Activated naive CD8-positive, alpha-beta T cell treated with anti-CD3 and anti-CD28 coated beads, Interleukin-2, amount 10 ng/mL, durations not matched to agents 7 days and 5 days (primary cell): Measurements from ENCODE around the gene VWF. TPM values are rescaled to one million over a fixed set of nuclear protein-coding genes. Genes with fewer than 3 reads are reported as not detected.
A peak's percentile ranks its signal among the peaks of the same experiment; 100 is the strongest.

Experiments used
- ATAC-seq: fragments of 150-1000 bp; cut with Tn5 transposase; one replicate; pipeline ENCODE4 v1.10.0; 2021; ENCODE audit warnings: low read depth, moderate library complexity
- POLR2A ChIA-PET: fragments of 350-600 bp; sonication (Branson Sonifier 250); formaldehyde crosslinking; loops from one replicate; lab custom pipeline; 2021; ENCODE audit warnings: antibody characterized with exemption; lab: Charles Lee
- DNase-seq: peaks from one replicate; pipeline ENCODE4 v3.0.0; 2021
- H3K27ac Mint-ChIP-seq: one replicate; pipeline ENCODE4 v1.8.0; 2022; ENCODE audit warnings: mild to moderate bottlenecking, mixed read lengths
- H3K27me3 Mint-ChIP-seq: one replicate; pipeline ENCODE4 v1.8.0; 2022; ENCODE audit warnings: mild to moderate bottlenecking, moderate library complexity, mixed read lengths
- H3K36me3 Mint-ChIP-seq: one replicate; pipeline ENCODE4 v1.8.0; 2021; ENCODE audit warnings: mild to moderate bottlenecking, mixed read lengths
- H3K4me1 Mint-ChIP-seq: one replicate; pipeline ENCODE4 v1.8.0; 2021; ENCODE audit warnings: mixed read lengths
- H3K4me3 Mint-ChIP-seq: one replicate; pipeline ENCODE4 v1.8.0; 2022; ENCODE audit warnings: mild to moderate bottlenecking, moderate library complexity, mixed read lengths
- H3K9me3 Mint-ChIP-seq: one replicate; pipeline ENCODE4 v1.8.0; 2021; ENCODE audit warnings: mixed read lengths
- total RNA-seq, 2 experiments: library from RNA; stranded (reverse); gene quantifications; one replicate each; pipeline ENCODE4 v1.2.3, GENCODE V29; 2021

The VWF gene
- total RNA-seq, 2 experiments from 2014 or later = 0.23 to 0.44 TPM

DNA sequence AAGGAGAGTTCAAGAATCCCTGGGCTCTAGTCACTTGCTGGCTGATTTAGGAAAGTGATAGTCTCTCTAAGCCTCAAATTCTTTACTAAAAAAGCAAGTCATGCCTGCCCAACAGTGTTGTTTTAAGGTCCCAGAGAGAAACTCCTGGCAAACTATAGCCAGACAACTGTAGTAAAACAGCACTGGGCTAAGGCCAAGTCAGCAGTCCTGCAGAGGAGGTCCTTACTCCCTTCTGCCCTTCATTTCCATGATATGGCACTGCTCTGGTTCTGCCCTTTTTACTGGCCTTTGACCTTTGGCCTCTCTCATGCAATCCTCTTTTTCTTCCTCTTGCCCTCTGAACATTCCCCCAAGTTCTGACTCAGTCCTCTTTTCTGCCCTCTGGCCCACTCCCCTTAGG, 74.9 kb downstream of the VWF start:
- ATAC-seq (no peak), DNase-seq (no peak)
- POLR2A ChIA-PET = no interaction called here
- Mint-ChIP-seq H3K27me3 (peaks cover 5% of the 10 kb centered on the region), H3K27ac (no peak overlapping the region), H3K4me1 (no peaks in the 10 kb centered on the region), H3K4me3 (no peak overlapping the region), H3K36me3 (no peaks in the 10 kb centered on the region), H3K9me3 (no peaks in the 10 kb centered on the region)

DNA sequence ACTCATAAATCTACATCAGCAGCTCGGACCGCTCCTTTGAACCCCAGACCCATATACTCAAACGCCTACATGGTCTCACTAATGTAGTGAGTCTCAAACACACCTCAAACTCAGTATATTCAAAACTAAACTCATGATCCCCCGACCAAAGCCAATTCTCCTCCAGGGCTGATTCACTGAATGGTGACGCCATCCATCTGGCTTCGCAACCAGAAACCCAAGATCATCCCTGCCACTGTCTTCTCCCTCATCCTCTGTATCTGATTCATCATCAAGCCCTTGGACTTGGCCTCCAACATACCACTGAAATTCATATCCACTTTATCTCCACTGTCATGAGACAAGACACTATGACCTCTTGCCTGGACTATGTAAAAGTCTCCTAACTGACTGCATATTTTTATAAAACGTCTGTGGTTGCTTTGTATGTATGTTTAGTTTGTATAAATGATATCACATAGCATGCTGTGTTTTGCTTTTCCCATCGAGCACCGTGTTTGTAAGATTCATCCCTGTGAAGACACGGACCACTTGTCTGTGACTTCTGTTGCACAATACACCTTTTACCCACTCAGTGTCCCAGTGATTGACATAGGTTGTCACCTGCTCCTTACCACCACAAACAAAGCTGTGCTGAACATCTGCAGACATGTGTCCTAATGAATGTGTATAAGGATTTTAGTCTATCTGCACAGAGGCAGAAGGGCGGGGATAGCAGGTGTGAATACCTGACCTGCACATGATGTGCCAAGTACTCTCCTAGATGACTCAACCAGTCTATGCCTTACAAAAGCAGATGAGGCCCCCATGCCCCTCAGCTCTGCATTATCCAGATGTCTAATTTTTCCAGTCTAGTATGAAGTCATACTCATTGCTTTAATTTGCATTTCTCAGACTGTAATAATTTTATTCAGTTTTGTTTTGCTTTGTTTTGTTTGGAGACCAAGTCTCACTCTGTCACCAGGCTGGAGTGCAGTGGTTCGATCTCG, 76.9 kb downstream of the VWF start:
- Mint-ChIP-seq H3K27ac (no peak overlapping the region), H3K4me3 (no peak overlapping the region), H3K4me1 (no peaks in the 10 kb centered on the region), H3K36me3 (no peaks in the 10 kb centered on the region), H3K27me3 (peaks cover 5% of the 10 kb centered on the region), H3K9me3 (no peaks in the 10 kb centered on the region)
- POLR2A ChIA-PET = no interaction called here
- DNase-seq (no peak), ATAC-seq (no peak)

DNA sequence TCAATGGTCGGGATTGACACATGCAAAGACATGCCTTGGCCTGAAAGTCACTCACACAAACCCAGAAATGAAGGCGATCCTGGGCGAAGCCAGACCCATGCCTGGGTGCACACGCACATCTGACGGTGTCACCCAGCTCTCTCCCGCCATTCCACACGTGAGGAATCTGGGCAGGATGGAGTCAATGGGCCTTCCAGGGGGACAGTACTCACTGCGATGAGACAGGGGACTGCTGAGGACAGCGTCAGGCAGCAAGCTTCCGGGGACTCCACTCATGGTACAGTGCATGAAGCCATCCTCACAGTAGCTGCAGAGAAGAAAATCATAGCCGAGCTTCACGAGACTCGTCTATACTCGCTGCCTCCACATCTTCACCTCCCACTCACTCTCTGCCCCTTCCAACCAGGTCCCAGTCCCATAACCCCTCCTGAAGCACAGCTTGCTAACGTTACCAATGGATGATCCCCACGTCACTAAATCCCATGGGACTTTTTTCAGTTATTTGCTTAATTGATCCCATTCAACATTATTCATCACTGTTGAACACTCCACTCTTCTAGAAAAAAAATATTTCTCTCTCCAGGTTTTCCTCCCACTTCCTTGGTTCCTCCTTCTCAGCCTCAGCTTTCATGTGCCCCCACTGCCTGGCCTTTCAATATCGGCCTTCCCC, 77.8 kb downstream of the VWF start:
- H3K4me3 Mint-ChIP-seq = no peak overlapping the region
- no peak overlapping the region for H3K27ac Mint-ChIP-seq

DNA sequence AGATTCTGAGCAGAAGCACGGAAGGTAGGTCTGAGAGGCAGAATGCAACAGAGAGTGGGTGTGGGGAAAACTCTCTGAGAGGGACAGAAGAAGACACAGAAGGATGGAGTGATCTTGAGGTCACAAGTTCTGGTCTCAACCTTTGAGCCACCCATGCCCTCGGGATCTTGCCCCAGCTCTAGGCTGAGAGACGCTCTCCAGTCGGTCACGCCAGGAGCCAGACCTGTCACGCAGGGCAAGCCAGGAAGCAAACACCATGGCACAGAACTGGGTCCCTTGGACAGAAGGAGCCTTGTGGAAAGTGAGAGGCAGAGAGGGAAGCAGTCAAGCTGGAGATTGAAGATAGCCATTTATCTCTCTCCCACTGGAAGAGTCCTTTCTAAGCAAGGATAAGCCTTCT, 79.0 kb downstream of the VWF start:
- ATAC-seq = no peak
- H3K36me3 Mint-ChIP-seq = no peaks in the 10 kb centered on the region
- H3K27ac Mint-ChIP-seq = no peak overlapping the region
- no peaks in the 10 kb centered on the region for H3K4me1 Mint-ChIP-seq
- POLR2A ChIA-PET = no interaction called here
- no peak for DNase-seq
- no peak overlapping the region for H3K4me3 Mint-ChIP-seq
- H3K9me3 Mint-ChIP-seq = no peaks in the 10 kb centered on the region
- H3K27me3 Mint-ChIP-seq = peaks cover 5% of the 10 kb centered on the region

More for the DNA sequence above, 77.8 kb downstream of the VWF start:
- Mint-ChIP-seq H3K9me3 (no peaks in the 10 kb centered on the region), H3K36me3 (no peaks in the 10 kb centered on the region), H3K4me1 (no peaks in the 10 kb centered on the region), H3K27me3 (peaks cover 5% of the 10 kb centered on the region)
- ATAC-seq (no peak), DNase-seq (no peak)
- POLR2A ChIA-PET = no interaction called here

DNA sequence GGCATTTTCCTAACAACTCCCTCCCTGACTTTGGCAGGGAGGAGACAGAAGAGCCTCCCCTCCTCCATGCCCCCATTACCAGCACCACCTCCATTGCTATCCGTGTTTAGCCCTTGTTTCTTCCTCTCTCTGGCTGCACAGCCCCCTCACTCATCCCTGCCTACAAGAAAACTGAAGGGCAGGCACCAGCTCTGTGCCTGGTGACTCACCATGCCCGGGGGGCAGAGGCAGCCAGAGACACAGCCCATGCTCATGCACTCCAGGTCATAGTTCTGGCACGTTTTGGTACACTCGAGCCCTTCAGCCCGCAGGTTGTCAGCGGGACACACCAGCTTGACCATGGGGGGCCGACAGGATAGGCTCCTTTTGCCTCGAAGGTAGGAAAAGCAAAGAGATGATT, 80.4 kb downstream of the VWF start:
- no peak for ATAC-seq
- Mint-ChIP-seq H3K9me3 (no peaks in the 10 kb centered on the region), H3K27ac (no peak overlapping the region), H3K27me3 (peaks cover 2% of the 10 kb centered on the region), H3K4me3 (no peak overlapping the region), H3K36me3 (no peaks in the 10 kb centered on the region), H3K4me1 (peaks cover 2% of the 10 kb centered on the region)
- POLR2A ChIA-PET = no interaction called here
- no peak for DNase-seq

DNA sequence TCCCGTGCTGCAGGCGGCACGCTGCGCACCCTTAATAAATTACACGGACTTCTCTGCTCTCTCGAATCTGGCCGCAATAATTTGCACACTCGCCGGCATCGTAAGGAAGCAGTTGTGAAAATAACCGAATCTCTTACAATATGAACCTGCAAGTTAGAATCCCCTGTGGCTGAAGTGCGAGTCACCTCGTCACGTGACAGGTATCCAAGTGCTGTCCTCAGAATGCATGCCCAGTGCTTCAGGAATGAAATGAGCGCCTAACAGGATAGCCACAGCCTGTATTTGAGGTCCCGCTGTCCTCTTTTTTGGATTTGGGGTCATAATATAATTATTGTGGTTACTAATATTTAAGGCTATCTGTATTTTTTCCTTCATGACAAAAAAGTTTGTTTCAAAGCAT, 82.0 kb downstream of the VWF start:
- Mint-ChIP-seq H3K27ac (no peak overlapping the region), H3K9me3 (no peaks in the 10 kb centered on the region), H3K27me3 (peaks cover 2% of the 10 kb centered on the region), H3K4me1 (peaks cover 2% of the 10 kb centered on the region), H3K4me3 (no peak overlapping the region), H3K36me3 (no peaks in the 10 kb centered on the region)
- no peak for ATAC-seq
- DNase-seq = no peak
- POLR2A ChIA-PET = no interaction called here

DNA sequence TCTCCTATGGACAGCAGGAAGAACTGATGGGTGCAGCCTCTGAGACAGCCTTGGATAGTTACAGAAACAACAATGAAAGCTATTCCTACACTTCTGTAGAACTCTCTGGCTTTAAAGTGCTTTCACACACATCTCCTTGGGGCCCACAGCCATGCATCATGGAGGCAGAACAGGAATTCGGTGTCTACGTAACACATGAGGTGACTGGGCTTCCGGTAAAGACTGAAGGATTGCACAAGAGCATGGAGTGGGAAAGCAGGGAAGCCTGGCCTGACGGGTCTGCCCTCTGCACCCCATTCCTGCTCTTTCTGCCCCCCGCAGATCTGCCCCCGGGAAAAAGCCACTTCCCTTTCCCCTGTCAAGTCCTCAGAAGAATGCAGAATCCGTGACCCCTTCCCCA, 82.6 kb downstream of the VWF start:
- ATAC-seq (no peak), DNase-seq (no peak)
- POLR2A ChIA-PET = no interaction called here
- Mint-ChIP-seq H3K4me3 (no peak overlapping the region), H3K9me3 (no peaks in the 10 kb centered on the region), H3K4me1 (peaks cover 2% of the 10 kb centered on the region), H3K27me3 (no peaks in the 10 kb centered on the region), H3K36me3 (no peaks in the 10 kb centered on the region), H3K27ac (no peak overlapping the region)

DNA sequence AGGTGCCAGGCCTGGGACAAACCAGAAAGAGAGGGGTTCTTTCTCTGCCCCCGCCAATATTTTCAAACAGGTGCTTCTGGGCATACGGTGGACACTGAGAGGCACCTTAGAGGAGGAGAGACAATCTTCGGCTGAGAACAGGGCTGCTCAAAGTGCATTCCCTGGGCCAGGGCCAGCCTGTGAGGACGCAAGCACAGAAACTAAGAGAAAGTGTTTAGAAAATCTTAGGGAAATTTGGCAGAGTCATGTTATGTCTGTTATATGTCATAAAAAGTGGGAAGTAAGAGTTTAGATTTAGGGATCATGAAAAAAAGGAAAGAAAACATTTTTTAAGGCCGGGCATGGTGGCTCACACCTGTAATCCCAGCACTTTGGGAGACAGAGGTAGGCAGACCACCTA, 83.7 kb downstream of the VWF start:
- no peak overlapping the region for H3K27ac Mint-ChIP-seq
- H3K4me3 Mint-ChIP-seq = no peak overlapping the region
- H3K27me3 Mint-ChIP-seq = no peaks in the 10 kb centered on the region
- no peak for DNase-seq
- H3K36me3 Mint-ChIP-seq = no peaks in the 10 kb centered on the region
- ATAC-seq = no peak
- POLR2A ChIA-PET = no interaction called here
- peaks cover 2% of the 10 kb centered on the region for H3K4me1 Mint-ChIP-seq
- no peaks in the 10 kb centered on the region for H3K9me3 Mint-ChIP-seq

DNA sequence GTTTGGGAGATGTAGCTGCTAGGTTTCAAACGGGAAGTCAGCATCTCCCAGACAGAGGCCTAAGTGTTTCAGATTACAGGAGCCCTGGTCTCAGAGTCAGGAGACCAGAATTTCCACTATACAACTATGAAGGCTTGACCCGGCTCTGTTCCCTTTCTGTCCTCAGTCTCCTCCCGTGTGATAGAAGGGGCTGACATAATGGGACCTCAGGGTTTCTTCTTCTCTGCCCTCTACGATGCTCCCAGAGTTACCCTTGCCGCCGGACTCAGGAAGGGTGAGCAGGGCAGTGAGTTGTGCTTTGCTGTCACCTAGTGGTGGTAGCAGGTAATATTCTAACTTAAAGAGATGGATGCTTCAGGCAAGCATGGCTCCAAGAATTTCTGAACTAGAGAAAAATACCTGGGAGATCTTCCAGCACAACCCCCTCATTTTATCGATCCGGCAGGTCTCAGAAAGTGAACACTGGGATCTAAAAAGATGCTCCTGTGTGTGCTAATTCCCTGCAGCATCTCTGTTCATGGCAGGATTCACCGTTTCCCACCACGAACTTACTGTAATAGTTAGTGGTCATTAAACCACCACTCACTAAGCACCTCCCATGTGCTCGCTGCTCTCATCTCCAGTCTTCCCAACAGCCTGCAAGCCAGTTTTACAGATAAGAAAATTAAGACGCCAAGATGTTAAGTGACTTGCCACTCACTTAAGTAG, 84.4 kb downstream of the VWF start:
- H3K36me3 Mint-ChIP-seq = no peaks in the 10 kb centered on the region
- ATAC-seq (peak; percentile 68), DNase-seq (peak; percentile 49)
- POLR2A ChIA-PET = no interaction called here
- no peaks in the 10 kb centered on the region for H3K9me3 Mint-ChIP-seq
- no peak overlapping the region for H3K27ac Mint-ChIP-seq
- peaks cover 2% of the 10 kb centered on the region for H3K4me1 Mint-ChIP-seq
- no peak overlapping the region for H3K4me3 Mint-ChIP-seq
- H3K27me3 Mint-ChIP-seq = no peaks in the 10 kb centered on the region

DNA sequence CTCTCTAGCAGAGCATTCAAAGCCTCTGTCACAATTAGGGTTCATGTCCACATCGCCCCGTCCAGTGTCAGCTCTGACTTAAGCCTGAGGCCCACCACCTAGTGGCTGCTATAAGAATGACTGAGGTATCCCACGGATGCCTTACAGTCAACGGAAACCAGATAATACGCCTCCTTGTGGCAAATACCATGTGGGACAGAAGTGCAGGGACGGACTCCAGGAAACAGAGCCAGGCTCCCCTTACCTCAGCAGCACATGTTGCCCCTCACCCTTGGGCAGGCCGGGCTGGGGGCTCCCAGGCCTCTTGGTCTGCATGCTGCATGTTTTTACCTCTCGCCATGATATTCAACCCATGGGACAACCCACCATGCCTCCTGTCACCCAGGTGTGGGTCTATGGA, 86.3 kb downstream of the VWF start:
- Mint-ChIP-seq H3K9me3 (no peaks in the 10 kb centered on the region), H3K4me3 (no peak overlapping the region), H3K4me1 (peaks cover 2% of the 10 kb centered on the region), H3K27ac (no peak overlapping the region), H3K36me3 (no peaks in the 10 kb centered on the region), H3K27me3 (no peaks in the 10 kb centered on the region)
- DNase-seq = no peak
- peak; percentile 43 for ATAC-seq
- POLR2A ChIA-PET = no interaction called here

DNA sequence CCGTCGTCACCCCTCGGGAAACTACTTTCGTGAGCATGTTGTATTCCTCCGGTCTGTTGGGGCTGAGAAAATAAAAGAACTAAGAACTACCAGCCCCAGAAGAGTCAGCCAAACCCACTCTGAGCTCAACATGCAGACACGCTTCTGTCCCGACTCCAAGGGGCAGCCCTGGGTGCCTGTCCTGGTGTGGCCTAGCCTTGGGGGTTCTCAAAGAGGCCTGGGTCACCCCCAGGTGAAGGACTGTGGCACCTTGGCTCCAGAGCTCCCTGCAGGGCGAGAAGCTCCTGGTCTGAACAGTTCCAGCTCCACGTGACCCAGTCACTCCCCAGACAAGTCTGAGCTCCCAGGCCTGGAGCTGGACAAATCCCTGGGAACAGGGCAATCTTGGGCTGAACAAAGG, 87.0 kb downstream of the VWF start:
- POLR2A ChIA-PET = no interaction called here
- Mint-ChIP-seq H3K9me3 (no peaks in the 10 kb centered on the region), H3K27me3 (no peaks in the 10 kb centered on the region), H3K4me1 (peaks cover 2% of the 10 kb centered on the region), H3K4me3 (no peak overlapping the region), H3K36me3 (no peaks in the 10 kb centered on the region), H3K27ac (no peak overlapping the region)
- no peak for DNase-seq
- ATAC-seq = no peak

DNA sequence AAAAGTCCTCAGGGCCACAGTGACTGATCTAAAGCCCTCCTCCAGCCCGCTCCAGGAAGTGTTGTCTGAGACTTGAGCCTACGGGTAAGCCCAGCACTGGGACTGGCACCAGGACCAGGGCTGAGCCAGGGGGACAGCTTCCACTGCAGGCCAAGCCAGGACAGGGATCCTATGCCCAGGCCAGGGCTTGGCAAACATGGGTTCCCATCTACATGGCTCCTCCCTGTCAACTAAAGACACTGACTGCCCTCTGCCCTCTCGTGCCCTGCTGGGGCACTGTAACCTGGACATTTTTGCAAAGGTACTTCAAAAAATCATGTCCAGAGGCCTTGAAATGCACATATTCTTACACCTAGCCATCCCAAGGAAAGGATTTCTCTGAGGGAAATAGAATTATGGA, 88.0 kb downstream of the VWF start:
- POLR2A ChIA-PET = no interaction called here
- Mint-ChIP-seq H3K9me3 (no peaks in the 10 kb centered on the region), H3K36me3 (no peaks in the 10 kb centered on the region), H3K27ac (no peak overlapping the region), H3K27me3 (no peaks in the 10 kb centered on the region), H3K4me1 (peaks cover 2% of the 10 kb centered on the region), H3K4me3 (no peak overlapping the region)
- ATAC-seq (no peak), DNase-seq (no peak)

DNA sequence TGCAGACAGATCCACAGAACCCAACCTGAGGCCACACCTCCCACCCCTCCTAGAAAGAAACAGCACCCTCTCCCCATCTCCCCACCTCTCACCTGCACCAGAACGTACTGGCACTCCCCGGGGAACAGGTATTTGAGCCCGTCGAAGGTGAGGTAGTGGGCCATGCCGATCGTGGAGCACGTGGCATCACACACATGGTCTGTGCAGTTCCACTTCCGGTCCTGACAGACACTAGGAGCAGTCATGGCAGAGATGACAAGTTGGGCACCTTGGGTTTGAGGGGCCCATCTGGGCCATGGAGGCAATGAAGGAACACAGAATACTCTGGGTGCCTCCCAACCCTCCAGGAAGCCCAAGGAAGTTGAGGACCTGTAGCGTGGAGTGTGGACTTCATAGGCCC, 89.9 kb downstream of the VWF start:
- H3K36me3 Mint-ChIP-seq = no peaks in the 10 kb centered on the region
- H3K27me3 Mint-ChIP-seq = no peaks in the 10 kb centered on the region
- ATAC-seq = no peak
- no peak for DNase-seq
- no peak overlapping the region for H3K4me3 Mint-ChIP-seq
- POLR2A ChIA-PET = interaction anchor here (0.6 kb wide), 1 partner anchor 253 kb away, joined by 5 read pairs; no protein-coding TSS in a partner anchor
- no peaks in the 10 kb centered on the region for H3K4me1 Mint-ChIP-seq
- H3K27ac Mint-ChIP-seq = no peak overlapping the region
- H3K9me3 Mint-ChIP-seq = no peaks in the 10 kb centered on the region
